GM11168 (cell line): Measurements from ENCODE around the gene MAT2A.

Source experiments
- in situ Hi-C: fragments of 300-500 bp; cut with MboI; formaldehyde crosslinking; loops from one replicate; pipeline ENCODE4 v1.12.0; 2022; ENCODE audit warnings: low sequenced_read_pairs; ENCODE audit not compliant: unreplicated experiment

MAT2A gene

DNA sequence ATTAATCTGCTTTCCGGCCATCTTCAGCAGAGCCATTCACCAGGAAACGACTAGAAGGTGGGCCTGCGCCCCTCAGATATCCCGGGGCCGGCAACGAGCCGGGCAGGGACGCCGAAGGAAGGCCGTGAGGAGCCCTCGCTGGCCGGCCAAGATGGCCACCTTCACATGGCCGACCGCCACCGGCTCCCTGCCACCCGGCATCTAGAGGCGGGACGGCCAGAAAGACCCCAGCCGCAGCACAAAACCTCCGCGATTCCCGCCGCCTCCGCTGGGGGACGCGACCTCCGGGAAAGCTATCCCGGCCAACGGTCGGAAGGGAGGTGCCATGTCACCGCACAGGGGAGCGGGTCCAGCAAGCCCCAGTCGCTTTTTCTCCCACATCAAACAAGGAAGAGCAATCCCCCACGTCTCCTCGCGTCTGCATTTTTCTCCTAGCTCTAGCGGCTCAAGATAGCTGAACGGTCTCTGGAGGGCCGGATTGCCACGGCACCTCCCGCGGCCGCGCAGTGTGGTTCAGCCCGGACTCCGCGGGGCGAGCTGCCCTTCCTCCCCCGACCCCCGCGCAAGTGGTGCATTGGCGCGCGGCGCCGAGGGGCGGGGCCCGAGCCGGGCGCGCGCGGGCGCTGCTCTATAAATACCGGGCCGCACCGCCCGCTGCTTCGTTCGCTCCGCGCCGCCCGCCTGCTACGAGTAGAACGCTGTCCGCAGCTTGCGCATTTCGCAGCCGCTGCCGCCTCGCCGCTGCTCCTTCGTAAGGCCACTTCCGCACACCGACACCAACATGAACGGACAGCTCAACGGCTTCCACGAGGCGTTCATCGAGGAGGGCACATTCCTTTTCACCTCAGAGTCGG is at the start of gene MAT2A:
Gene MAT2A, plus strand, starts transcription at position 662 of the 854 bp plus-strand sequence. Its CDS starts 120 bp downstream, at position 782.
- in situ Hi-C loops, result no loop called here

DNA sequence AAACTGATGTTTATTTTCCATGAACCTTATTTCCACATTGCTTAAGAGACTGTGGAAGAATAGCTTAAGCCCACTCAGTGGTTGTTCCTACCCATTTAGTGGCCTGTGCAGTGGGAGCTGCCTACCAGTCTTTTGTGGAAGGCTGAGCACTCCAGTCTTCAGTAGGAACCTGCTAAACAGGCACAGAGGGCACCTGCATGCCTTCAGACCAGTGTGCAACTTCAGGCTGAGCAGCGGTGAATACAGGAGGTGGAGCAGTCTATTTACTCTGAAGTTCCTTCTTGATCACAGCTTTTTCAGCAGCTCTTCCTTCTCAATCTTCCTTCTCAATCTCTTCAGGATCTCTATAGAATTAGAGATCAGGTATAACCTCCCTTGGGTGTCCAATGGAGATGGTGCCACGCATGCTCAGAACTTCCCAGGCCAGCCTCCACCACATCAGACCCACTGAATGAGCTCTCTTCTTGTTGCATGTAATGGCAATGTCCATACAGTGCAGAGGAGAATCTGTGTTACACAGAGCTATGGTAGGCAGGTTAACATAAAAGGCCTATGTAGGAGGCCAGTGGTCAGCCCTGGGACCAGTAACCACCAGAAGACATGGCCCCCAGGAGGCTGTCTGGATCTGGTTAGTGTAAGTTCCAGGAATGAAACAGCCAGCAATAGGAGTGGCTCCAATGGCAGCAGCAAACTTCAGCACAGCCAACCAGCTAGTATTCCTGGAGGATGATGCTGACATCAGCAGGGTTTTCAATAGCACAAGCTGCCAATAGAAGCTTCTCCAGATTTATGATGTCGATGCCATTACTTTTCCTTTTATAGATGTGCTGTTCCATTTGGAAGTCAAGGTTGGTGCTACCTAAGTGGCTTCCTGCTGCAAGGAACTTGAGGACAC is 47.9 kb upstream of the MAT2A start:
- in situ Hi-C loops, result no loop called here

DNA sequence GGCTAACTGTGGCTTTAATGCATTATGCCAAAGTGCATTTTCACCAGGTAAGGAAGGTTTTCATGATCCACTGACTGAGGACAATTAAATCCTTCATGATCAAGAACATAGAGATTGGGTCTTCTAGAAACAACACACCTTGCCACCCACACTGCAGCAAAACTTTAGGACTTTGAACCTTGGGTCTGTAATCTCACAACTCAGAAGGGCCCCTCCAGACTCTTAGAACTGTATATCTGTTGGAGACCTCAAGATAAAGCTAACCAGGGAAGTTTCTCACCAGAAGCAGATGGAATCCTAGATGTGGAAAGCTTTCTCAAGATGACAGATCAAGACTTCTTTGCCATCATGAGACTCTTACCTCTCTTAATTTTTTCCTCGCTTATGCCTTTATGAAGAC is 42.5 kb upstream of the MAT2A start:
- in situ Hi-C loops, result no loop called here

DNA sequence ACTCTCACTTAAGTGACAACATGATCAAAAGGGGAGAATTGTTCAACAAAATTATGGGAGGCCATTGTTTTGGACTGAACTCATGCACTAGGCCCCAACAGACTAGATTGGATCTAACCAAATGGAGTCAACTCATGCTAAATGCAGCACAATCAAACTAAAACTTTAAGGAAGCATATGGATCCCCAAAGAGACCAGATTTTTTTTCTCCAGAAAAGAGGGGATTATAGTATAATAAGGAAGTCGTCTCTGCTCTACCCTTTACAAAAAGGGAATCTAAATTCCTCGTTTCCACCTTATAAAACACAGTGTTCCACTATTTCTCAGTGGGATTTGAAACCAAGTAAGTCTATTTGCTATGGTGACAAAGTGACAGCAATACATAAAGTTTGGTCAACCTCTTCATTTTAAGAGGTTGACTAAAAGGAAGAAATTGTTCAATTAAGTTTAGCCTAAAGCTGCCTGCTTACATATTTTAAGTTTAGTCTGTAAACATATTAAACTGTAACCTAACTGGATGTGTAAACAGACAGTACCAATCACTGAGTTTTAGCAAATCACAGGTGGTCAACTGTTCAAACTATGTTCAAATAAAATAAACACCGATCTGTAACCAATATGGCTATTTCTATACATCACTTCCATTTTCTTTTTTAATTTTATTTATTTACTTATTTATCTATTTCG is 40.9 kb upstream of the MAT2A start:
- in situ Hi-C loops, result no loop called here

DNA sequence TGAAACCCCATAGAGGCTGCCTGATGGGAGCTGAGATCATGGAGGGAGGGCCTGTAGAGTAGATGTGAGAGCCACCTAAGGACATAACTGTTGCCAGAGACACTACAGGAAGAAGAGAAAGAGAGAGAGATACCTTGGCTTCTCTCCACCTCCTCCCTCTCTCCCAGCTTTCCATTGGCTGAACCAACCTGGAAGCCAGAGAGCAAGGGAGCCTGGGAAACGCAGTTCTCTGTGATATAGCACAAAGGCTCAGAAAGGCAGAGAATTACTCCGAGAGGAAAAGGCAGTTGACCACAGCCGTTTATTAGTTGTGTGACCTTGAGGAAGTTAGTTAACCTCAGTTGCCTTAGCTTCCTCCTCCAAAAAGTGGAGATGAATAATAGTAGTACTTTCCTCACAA is 37.7 kb upstream of the MAT2A start:
- in situ Hi-C loops, result no loop called here

DNA sequence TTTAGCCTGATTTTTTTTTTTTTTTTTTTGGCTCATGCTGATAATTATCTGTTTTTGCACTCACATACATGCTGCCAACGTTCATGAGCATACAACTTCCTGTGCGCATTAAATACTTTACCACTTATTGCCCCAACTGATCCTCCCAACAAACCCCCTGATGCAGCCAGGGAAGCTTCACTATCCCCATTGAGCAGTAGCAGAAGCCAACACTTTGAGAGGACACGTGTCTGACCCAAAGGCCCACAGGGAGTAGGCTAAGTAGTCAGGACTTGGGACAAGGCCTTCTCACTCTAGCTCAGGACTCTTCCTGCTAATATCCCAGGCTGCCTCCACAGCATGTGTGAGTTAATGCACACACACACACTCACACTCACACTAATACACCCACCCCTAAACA is 36.2 kb upstream of the MAT2A start:
- in situ Hi-C loops, result no loop called here

DNA sequence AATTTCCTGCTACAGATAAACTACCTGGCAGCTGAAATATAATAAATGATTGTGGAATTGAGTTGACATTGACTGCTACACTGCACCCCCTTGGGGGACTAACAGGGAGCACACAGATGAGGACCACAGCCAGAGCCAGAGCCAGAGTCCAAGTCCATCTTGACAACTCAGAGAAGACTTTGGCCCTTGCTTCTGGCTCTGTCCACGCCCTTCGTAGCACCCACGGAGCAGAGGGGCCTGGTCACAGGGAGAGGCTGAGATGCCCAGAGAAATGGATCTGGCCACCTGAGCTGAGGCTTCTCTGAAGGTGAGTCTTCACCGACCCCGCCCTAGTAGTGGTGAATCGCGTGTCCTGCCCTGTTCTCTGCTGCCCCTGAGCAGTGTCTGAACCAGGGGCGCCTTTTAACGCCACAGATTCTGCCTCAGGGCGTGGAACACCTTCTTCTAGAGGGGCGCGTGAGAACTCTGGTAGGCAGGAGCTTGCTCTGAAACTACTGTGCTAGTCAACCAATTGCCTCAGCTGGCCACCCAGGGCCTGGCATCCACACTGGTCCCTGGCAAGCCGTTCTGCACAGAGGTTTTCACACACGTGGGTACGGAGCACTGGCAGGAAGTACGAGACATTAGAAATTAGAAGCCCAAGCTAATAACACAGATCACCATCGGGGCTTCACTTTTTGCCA is 35.7 kb upstream of the MAT2A start:
- in situ Hi-C loops, result no loop called here

DNA sequence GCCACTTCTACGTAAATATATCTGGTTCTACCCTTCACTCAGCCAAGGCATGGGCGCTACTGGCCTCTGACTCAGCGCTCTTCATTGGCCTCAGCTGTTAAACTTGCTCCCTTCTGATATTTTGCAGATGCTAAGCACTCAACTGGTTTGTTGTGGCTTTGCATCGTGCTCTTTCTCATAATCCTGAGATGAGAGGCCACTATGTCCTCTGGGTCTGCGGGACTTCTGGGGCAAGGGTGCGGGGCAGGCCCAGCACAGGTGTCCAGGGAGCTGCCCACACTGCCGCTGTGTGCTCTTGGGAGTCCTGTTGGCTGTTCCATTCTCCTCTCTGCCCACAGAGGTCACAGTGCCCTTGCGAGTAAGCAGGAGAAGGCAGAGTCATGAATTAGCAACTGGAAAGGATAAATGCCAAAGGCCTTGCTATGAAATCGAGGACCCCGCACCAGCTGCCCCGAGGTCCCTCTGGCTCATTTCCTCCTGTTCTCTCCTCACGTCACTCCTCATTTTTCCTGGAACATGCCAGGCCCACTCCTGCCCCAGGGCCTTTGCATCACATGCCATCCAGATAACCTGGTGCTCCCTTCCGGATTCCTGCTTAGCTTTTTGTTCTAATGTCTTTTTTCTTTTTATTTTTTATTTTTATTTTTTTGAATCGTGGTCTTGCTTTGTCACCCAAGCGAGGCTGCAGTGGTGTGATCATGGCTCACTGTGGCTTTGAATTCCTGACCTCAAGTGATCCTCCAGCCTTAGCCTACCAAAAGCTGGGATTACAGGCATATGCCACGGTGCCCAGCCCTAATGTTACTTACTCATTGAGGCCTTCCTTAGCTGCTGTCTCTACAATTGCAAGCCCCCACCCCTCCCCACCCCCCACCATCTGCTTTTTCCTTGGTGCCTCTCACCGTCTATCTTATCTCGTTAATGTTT is 34.9 kb upstream of the MAT2A start:
- in situ Hi-C loops, result no loop called here

DNA sequence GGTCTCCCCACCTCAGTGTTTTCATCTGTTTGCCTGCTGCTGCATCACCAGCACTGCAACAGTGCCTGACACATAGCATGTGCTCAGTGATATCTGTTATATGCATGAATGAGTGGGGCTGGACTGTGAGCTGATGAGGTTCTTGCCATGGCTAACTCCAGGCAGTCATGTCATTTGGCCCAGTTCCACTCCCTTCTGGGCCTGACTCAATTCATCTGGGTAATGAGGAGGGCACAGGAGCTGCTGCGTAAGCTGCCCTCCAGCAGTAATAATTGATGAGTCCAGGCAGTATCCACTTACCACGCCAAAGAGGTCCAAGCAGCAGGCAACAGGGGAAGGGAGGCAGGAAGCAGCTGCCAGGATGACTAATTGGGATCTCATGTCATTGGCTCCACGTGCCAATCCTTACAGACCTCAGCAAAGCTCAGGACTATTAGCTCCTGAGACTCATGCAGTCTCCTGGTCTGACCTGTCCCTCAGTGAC is 34.1 kb upstream of the MAT2A start:
- in situ Hi-C loops, result no loop called here

DNA sequence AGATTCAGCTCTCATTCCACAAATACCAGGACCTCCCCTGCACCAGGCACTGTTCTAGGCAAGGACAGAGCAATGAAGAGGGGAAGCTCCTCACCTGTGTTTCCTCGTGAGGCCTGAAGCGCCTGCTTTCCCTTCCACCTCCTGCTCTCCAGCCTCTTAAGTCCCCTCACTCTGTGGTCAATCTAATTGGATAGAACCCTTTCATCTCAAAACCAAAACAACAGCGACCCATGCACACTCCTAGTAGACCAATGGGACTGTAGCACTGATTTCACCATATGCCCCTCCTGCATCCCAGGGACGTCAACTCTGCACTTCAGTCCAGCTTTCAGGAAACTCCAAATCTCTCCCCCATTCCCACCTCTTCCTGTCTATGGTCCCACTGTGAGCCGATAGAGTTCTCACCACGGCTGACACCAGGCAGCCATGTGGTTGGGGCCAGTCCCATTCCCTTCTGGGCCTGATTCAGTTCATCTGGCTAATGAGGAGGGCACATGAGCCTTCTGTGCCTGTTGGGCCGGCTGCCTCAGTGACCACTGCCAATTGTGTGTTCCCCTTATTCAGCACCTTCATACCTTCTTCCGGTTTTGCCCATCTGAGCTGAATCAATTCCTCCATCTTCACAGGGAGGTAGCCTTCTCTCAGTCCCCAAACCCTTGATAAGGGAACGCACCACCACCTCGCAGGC is 33.3 kb upstream of the MAT2A start:
- in situ Hi-C loops, result no loop called here

DNA sequence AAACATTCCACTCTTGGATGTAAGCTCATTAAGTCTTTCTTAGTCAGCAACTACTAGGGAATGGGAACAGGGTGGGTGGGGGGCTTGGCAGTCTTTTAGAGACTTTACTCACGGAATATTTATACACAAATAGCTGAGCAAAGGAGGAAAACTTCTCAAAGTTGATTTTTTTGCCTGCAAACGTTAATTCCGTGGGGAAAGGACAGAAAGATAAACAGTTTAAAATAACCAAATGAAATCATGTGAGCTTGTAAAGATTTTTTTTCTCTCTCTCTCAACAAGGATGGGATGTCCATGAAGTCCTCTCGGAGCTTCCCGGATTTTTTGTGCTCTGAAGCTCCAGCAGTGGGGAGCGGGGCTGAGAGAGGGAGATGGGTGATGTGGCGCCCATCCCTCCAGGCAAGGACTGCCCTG is 32.2 kb upstream of the MAT2A start:
- in situ Hi-C loops, result no loop called here

DNA sequence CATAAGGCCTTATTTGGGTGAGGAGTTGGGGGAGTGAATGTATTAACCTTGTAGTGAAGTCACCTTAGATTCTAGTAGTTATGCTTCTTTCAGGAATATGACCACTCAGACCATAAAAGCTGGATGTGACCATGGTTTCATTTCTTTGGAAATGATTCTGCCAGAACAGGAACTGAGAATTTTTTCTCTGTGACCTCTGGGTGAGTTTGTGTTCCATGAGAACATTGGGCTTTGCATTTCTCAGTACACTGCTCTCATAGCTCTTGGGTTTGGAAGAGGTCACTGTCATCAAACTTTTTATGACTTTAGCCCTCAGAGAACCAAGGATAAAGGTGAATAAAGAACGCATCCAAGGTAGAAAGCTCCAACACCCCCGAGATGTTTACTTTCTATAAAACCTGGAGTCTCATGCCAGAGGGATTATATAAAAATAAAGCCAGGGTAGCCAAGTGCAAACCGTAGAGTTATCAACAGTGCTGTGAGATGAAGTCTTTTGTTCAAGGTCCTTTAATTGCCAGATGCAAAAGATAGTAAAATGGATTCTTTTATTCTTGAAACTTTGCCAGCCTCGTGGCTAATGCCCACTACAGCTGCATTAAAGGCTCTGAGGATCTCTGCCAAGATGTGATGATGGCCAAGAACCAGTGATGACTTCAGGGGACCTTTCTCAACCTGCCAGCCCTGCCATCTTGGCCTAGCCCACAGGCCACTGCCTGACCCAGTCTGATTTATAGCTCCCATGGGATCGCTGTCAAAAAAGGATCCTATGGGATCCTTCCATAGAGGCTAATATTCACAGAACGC is 27.8 kb upstream of the MAT2A start:
- in situ Hi-C loops, result no loop called here

DNA sequence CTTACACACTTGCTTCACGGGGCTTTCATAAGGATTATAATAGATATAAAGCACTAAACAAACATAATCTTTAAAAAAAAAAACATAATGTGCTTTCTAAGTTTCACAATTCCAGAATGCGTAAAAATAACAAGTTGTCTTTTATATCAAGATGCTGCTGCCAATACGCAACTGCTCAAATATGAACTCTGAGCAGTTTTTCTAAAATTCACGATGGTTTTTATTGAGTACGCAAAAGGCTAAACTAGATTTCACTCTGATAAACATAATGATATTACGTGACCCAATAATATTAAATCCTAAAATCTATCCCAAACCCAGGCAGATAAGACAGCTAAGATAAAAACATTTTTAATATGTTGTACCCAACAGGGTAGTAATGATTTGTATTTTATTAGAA is 24.6 kb upstream of the MAT2A start:
- in situ Hi-C loops, result no loop called here

DNA sequence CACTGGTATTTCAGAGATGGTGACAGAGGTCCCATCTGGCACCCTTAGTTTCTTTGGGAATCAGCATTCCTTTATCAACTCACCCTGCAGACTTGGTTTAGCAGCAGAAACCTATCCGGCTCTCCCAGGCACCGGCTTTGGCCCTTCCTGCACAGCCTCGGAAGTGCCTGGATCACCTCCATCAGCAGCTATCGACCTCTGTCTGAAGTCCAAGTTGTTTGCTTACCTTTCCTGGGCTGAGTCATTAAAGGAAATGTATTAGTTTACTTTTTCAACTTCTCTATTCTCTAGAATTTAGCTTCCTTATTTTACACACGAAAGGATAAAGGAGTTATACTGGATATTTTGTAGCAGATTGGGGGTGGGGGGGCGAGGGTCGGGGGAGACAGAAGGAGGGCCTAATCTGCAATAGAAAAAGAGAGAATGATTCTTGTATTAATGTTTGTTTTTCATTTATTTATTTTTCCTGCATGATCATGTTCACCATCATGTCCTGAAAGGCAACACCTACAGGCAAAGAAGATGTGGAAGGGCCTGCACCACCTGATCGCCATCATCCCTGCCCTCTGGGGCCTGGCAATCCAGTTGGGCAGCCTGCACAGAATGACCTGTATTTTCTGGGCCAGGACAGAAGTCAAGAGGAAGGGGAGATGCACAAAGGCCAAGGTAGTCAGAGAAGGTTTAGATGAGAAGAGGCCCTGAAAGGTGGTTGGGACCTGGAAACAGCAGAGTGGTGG is 22.1 kb upstream of the MAT2A start:
- in situ Hi-C loops, result no loop called here

DNA sequence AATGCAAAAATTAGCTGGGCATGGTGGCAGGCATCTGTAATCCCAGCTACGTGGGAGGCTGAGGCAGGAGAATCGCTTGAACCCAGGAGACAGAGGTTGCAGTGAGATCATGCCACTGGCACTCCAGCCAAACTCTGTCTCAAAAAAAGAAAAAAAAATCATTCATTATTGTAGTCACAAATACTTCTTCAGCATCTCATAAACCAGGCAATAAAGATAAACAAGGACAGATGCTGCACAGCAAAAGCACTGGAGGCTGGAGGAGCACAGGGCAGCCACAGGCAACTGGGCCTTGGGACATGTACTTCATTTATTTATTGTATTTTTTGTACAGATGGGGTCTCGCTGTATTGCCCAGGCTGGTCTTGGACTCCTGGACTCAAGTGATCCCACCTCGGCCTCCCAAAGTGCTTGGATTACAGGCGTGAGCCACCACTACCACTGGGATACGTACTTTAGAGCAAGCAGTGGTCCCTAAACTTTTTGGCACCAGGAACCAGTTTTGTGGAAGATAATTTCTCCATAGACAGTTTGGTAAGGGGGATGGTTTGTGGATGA is 16.8 kb upstream of the MAT2A start:
- in situ Hi-C loops, result no loop called here

DNA sequence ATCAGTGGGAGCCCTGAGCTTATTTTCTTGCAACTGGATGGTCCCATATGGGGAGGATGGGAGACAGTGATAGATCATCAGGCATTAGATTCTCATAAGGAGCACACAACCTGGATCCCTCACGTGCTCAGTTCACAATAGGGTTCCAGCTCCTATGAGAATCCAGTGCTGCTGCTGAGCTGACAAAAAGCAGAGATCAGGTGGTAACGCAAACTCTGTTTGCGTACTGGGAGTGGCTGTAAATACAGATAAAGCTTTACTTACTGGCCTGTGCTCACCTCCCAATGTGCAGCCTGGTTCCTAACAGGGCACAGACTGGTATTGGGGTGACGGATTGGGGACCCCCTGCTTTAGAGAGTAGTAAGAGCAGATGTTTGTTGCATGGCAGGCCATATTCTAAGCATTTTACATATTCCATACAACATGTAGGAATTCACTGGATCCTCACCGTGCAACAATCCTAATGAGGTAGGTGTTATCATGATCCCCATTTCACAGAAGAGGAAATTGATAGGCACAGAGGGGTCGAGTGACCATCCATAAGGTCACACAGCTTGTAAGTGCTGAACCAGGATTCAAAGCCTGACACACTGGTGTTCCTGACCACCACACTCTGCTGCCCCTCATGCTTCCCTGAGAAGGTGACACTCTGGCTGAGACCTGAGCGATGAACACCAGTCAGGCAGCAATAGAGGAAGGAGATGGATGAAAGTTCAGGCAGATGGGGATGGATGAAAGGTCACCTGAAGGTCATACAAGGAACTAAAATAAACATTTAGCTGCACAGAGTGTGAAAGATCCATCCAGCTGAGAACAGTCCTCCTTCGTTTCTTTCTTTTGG is 15.7 kb upstream of the MAT2A start:
- in situ Hi-C loops, result no loop called here
